HFF-Myc (cell line): ENCODE measurements around the gene PYGB.

ENCODE experiments used
- DNase-seq: peaks from one replicate; pipeline ENCODE4 v3.0.0-alpha.2; 2011; ENCODE audit warnings: low read depth; ENCODE audit errors: extremely low read depth
- H3K4me3 ChIP-seq: replicated peaks from 2 replicates; pipeline ENCODE4 v1.5.1; 2011; ENCODE audit warnings: low read depth, mild to moderate bottlenecking, control low read depth, low read length
- CTCF ChIP-seq: IDR thresholded peaks from 2 replicates; pipeline ENCODE4 v1.5.1; 2012; ENCODE audit warnings: mild to moderate bottlenecking, low read depth, low read length, control low read depth; ENCODE audit errors: missing control alignments

PYGB gene

GRCh38 chr20:25245461-25245860 lies 2.4 kb upstream of the PYGB start:
- no peak for TF ChIP-seq CTCF
- no peak for DNase-seq
- no peak overlapping the region for H3K4me3 ChIP-seq

- peak overlapping the region; percentile 77; the same call in 1 of the 2 replicates for H3K4me3 ChIP-seq
- no peak for DNase-seq
- no peak for TF ChIP-seq CTCF
These were observed 1.5 kb upstream of the PYGB start for GRCh38 chr20:25246182-25246999.

- H3K4me3 ChIP-seq = peak overlapping the region; percentile 77
- TF ChIP-seq CTCF = peak; percentile 67
- DNase-seq = no peak
These were observed 826 bp upstream of the PYGB start for GRCh38 chr20:25247000-25247517.

GRCh38 chr20:25247518-25247955 lies 348 bp upstream of the PYGB start:
- no peak for TF ChIP-seq CTCF
- H3K4me3 ChIP-seq = peak overlapping the region; percentile 77
- no peak for DNase-seq

- peak overlapping the region; percentile 77 for H3K4me3 ChIP-seq
- DNase-seq = no peak
- TF ChIP-seq CTCF = no peak
These were observed 894 bp downstream of the PYGB start for GRCh38 chr20:25248786-25249172.

- H3K4me3 ChIP-seq = peak overlapping the region; percentile 77
- DNase-seq = no peak
- no peak for TF ChIP-seq CTCF
These were observed 1.5 kb downstream of the PYGB start for GRCh38 chr20:25249198-25249931.
